HUES6 (cell line): ENCODE results near the gene SCN1B.
"Not testable (repeated sequence)": the region's sequence is repeated elsewhere in the genome, so short reads cannot be mapped to it uniquely, and the experiment has no call there.

ENCODE experiments used
- H3K27ac ChIP-seq: 2 replicates; pipeline ENCODE4 v1.7.0; 2013; ENCODE audit warnings: low read depth, mild to moderate bottlenecking, low read length, inconsistent platforms
- H3K27me3 ChIP-seq: 2 replicates; pipeline ENCODE4 v1.6.1; 2013; ENCODE audit warnings: low read length; ENCODE audit not compliant: control insufficient read depth, insufficient read depth
- H3K36me3 ChIP-seq: 2 replicates; pipeline ENCODE4 v1.6.1; 2013; ENCODE audit warnings: low read length; ENCODE audit not compliant: control insufficient read depth, insufficient read depth
- H3K4me1 ChIP-seq: 2 replicates; pipeline ENCODE4 v1.6.1; 2013; ENCODE audit warnings: low read length; ENCODE audit not compliant: control insufficient read depth, insufficient read depth
- H3K4me3 ChIP-seq: 2 replicates; pipeline ENCODE4 v1.5.1; 2013; ENCODE audit warnings: low read depth, low read length
- H3K9ac ChIP-seq: one replicate; pipeline ENCODE4 v1.6.1; 2013; ENCODE audit warnings: mild to moderate bottlenecking, low read length
- H3K9me3 ChIP-seq: 2 replicates; pipeline ENCODE4 v1.6.1; 2013; ENCODE audit warnings: low read depth, low read length; ENCODE audit not compliant: control insufficient read depth, insufficient read depth

Gene SCN1B

GRCh38 chr19:34994286-34994642 is 36.0 kb upstream of the SCN1B start:
- H3K4me3 ChIP-seq, result no peak overlapping the region
- no peaks in the 10 kb centered on the region for H3K27me3 ChIP-seq
- H3K9me3 ChIP-seq, result 0 out of 2 replicates have a peak, but pooled peaks cover 5% of the 10 kb centered on the region
- peaks cover 10% of the 10 kb centered on the region for H3K4me1 ChIP-seq
- no peak overlapping the region for H3K27ac ChIP-seq
- H3K9ac ChIP-seq, result no peak overlapping the region
- H3K36me3 ChIP-seq, result no peaks in the 10 kb centered on the region

GRCh38 chr19:34994643-34995541 is 35.4 kb upstream of the SCN1B start:
- Histone ChIP-seq H3K9ac (no peak overlapping the region), H3K36me3 (no peaks in the 10 kb centered on the region), H3K27me3 (no peaks in the 10 kb centered on the region), H3K9me3 (0 out of 2 replicates have a peak, but pooled peaks cover 5% of the 10 kb centered on the region), H3K4me1 (peaks cover 10% of the 10 kb centered on the region), H3K27ac (no peak overlapping the region), H3K4me3 (no peak overlapping the region)

GRCh38 chr19:34995551-34995950 is 34.7 kb upstream of the SCN1B start:
- H3K4me3 ChIP-seq, result no peak overlapping the region
- no peak overlapping the region for H3K27ac ChIP-seq
- H3K27me3 ChIP-seq, result no peaks in the 10 kb centered on the region
- no peaks in the 10 kb centered on the region for H3K36me3 ChIP-seq
- 0 out of 2 replicates have a peak, but pooled peaks cover 5% of the 10 kb centered on the region for H3K9me3 ChIP-seq
- H3K9ac ChIP-seq, result no peak overlapping the region
- H3K4me1 ChIP-seq, result peaks cover 10% of the 10 kb centered on the region

GRCh38 chr19:34997071-34997617 is 33.1 kb upstream of the SCN1B start:
- peak overlapping the region; percentile 22; the same call in 1 of the 2 replicates for H3K27ac ChIP-seq
- H3K4me1 ChIP-seq, result peaks cover 17% of the 10 kb centered on the region
- 0 out of 2 replicates have a peak, but pooled peaks cover 5% of the 10 kb centered on the region for H3K9me3 ChIP-seq
- H3K4me3 ChIP-seq, result no peak overlapping the region
- H3K36me3 ChIP-seq, result peaks cover 5% of the 10 kb centered on the region
- no peaks in the 10 kb centered on the region for H3K27me3 ChIP-seq
- no peak overlapping the region for H3K9ac ChIP-seq

- not testable (repeated sequence) for H3K9me3 ChIP-seq, H3K36me3 ChIP-seq, H3K27ac ChIP-seq, H3K4me3 ChIP-seq, H3K9ac ChIP-seq, H3K27me3 ChIP-seq
- peaks cover 24% of the 10 kb centered on the region for H3K4me1 ChIP-seq
Measured at GRCh38 chr19:34998224-34998623, 32.0 kb upstream of the SCN1B start.

GRCh38 chr19:34998777-34999497 is 31.3 kb upstream of the SCN1B start:
- peaks cover 27% of the 10 kb centered on the region for H3K4me1 ChIP-seq
- 0 out of 2 replicates have a peak, but pooled peaks cover 5% of the 10 kb centered on the region for H3K9me3 ChIP-seq
- H3K27me3 ChIP-seq, result no peaks in the 10 kb centered on the region
- H3K9ac ChIP-seq, result peak overlapping the region; percentile 87
- H3K27ac ChIP-seq, result peak overlapping the region; percentile 83; the same call in 1 of the 2 replicates
- peaks cover 9% of the 10 kb centered on the region for H3K36me3 ChIP-seq
- H3K4me3 ChIP-seq, result peak overlapping the region; percentile 96

GRCh38 chr19:34999498-35000337 is 30.6 kb upstream of the SCN1B start, which contains the start of gene GRAMD1A:
Gene GRAMD1A (plus strand): TSS chr19:35000323. CDS start chr19:35000479, 156 bp downstream.
- Histone ChIP-seq H3K4me1 (peaks cover 27% of the 10 kb centered on the region), H3K27me3 (no peaks in the 10 kb centered on the region), H3K27ac (peak within 1 kb of the TSS; percentile 83), H3K9ac (peak within 1 kb of the TSS; percentile 87), H3K36me3 (peaks cover 17% of the 10 kb centered on the region), H3K4me3 (peak within 1 kb of the TSS; percentile 96), H3K9me3 (0 out of 2 replicates have a peak, but pooled peaks cover 5% of the 10 kb centered on the region)

- Histone ChIP-seq H3K36me3 (peaks cover 21% of the 10 kb centered on the region), H3K9ac (no peak overlapping the region), H3K27me3 (no peaks in the 10 kb centered on the region), H3K9me3 (0 out of 2 replicates have a peak, but pooled peaks cover under 1% of the 10 kb centered on the region), H3K4me3 (peak overlapping the region; percentile 96), H3K4me1 (peaks cover 27% of the 10 kb centered on the region), H3K27ac (no peak overlapping the region)
Measured at GRCh38 chr19:35000338-35000646, 30.0 kb upstream of the SCN1B start.

GRCh38 chr19:35000647-35001501 is 29.4 kb upstream of the SCN1B start:
- H3K4me3 ChIP-seq, result peak overlapping the region; percentile 96

More at GRCh38 chr19:35000647-35001501, 29.4 kb upstream of the SCN1B start:
- Histone ChIP-seq H3K27ac (peak overlapping the region; percentile 71), H3K4me1 (peaks cover 27% of the 10 kb centered on the region), H3K9ac (peak overlapping the region; percentile 83), H3K36me3 (peaks cover 27% of the 10 kb centered on the region), H3K27me3 (no peaks in the 10 kb centered on the region), H3K9me3 (no peaks in the 10 kb centered on the region)
